ENCODE results near the gene CD276.

The CD276 gene

GRCh38 chr15:73732930-73733329 lies 48.7 kb downstream of the CD276 start:
- no peak for TF ChIP-seq EP300 (IDR thresholded peaks at IDR 0.05; ENCODE audit: borderline replicate concordance)
- no peak for TF ChIP-seq ZBTB7A (IDR thresholded peaks at IDR 0.05; ENCODE audit: low read depth)
- no peak for TF ChIP-seq USF1 (IDR thresholded peaks at IDR 0.05)
- TF ChIP-seq YY1 (IDR thresholded peaks at IDR 0.05; ENCODE audit: low read depth) = no peak
- no peak for TF ChIP-seq CREB1 (IDR thresholded peaks at IDR 0.05; ENCODE audit: low read depth)
- TF ChIP-seq NFIC (IDR thresholded peaks at IDR 0.05) = no peak

- TF ChIP-seq EGR1 (IDR thresholded peaks at IDR 0.05) = no peak
- TF ChIP-seq ZBTB7A (IDR thresholded peaks at IDR 0.05; ENCODE audit: low read depth) = no peak
- no peak for TF ChIP-seq USF1 (IDR thresholded peaks at IDR 0.05)
- no peak for TF ChIP-seq EP300 (IDR thresholded peaks at IDR 0.05; ENCODE audit: borderline replicate concordance)
- no peak for TF ChIP-seq NFIC (IDR thresholded peaks at IDR 0.05)
- no peak for TF ChIP-seq TCF12 (IDR thresholded peaks at IDR 0.05; ENCODE audit: low read depth)
- no peak for TF ChIP-seq YY1 (IDR thresholded peaks at IDR 0.05; ENCODE audit: low read depth)
- no peak for TF ChIP-seq CREB1 (IDR thresholded peaks at IDR 0.05; ENCODE audit: low read depth)
- TF ChIP-seq TAF1 (IDR thresholded peaks at IDR 0.05; ENCODE audit: low read depth) = no peak
- no peak for TF ChIP-seq CEBPB (IDR thresholded peaks at IDR 0.05)
- TF ChIP-seq RAD21 (IDR thresholded peaks at IDR 0.05; ENCODE audit: low read depth) = no peak
- no peak for TF ChIP-seq REST (IDR thresholded peaks at IDR 0.05; ENCODE audit: low read depth)
- TF ChIP-seq TEAD4 (IDR thresholded peaks at IDR 0.05) = no peak
- TF ChIP-seq FOXM1 (IDR thresholded peaks at IDR 0.05; ENCODE audit: borderline replicate concordance, low read depth) = no peak
- no peak for TF ChIP-seq MAX (IDR thresholded peaks at IDR 0.05)
These were observed 53.4 kb downstream of the CD276 start for GRCh38 chr15:73737535-73737934.

GRCh38 chr15:73740152-73741048 lies 56.2 kb downstream of the CD276 start:
- TF ChIP-seq EP300 (IDR thresholded peaks at IDR 0.05; ENCODE audit: borderline replicate concordance) (no peak), FOXM1 (IDR thresholded peaks at IDR 0.05; ENCODE audit: borderline replicate concordance, low read depth) (no peak), CREB1 (IDR thresholded peaks at IDR 0.05; ENCODE audit: low read depth) (no peak)

GRCh38 chr15:73741321-73741836 lies 57.2 kb downstream of the CD276 start:
- no peak for TF ChIP-seq TAF1 (IDR thresholded peaks at IDR 0.05; ENCODE audit: low read depth)
- TF ChIP-seq NFIC (IDR thresholded peaks at IDR 0.05) = no peak
- no peak for TF ChIP-seq YY1 (IDR thresholded peaks at IDR 0.05; ENCODE audit: low read depth)
- TF ChIP-seq EP300 (IDR thresholded peaks at IDR 0.05; ENCODE audit: borderline replicate concordance) = no peak
- no peak for TF ChIP-seq RAD21 (IDR thresholded peaks at IDR 0.05; ENCODE audit: low read depth)

GRCh38 chr15:73744293-73744692 lies 60.1 kb downstream of the CD276 start:
- TF ChIP-seq TAF1 (IDR thresholded peaks at IDR 0.05; ENCODE audit: low read depth) (no peak), FOXM1 (IDR thresholded peaks at IDR 0.05; ENCODE audit: borderline replicate concordance, low read depth) (no peak), USF1 (IDR thresholded peaks at IDR 0.05) (no peak), ZBTB7A (IDR thresholded peaks at IDR 0.05; ENCODE audit: low read depth) (no peak)

GRCh38 chr15:73745073-73745472 lies 60.9 kb downstream of the CD276 start:
- TF ChIP-seq YY1 (IDR thresholded peaks at IDR 0.05; ENCODE audit: low read depth) (no peak), TCF12 (IDR thresholded peaks at IDR 0.05; ENCODE audit: low read depth) (no peak), TAF1 (IDR thresholded peaks at IDR 0.05; ENCODE audit: low read depth) (no peak), NFIC (IDR thresholded peaks at IDR 0.05) (no peak), RAD21 (IDR thresholded peaks at IDR 0.05; ENCODE audit: low read depth) (no peak), ZBTB7A (IDR thresholded peaks at IDR 0.05; ENCODE audit: low read depth) (no peak), MAX (IDR thresholded peaks at IDR 0.05) (no peak), CREB1 (IDR thresholded peaks at IDR 0.05; ENCODE audit: low read depth) (no peak), USF1 (IDR thresholded peaks at IDR 0.05) (no peak), EGR1 (IDR thresholded peaks at IDR 0.05) (no peak), EP300 (IDR thresholded peaks at IDR 0.05; ENCODE audit: borderline replicate concordance) (no peak), FOXM1 (IDR thresholded peaks at IDR 0.05; ENCODE audit: borderline replicate concordance, low read depth) (no peak), TEAD4 (IDR thresholded peaks at IDR 0.05) (no peak)
